NB4 (cell line): ENCODE data around the gene CAMTA1.

Experiments used
- DNase-seq: peaks from one replicate; pipeline ENCODE4 v3.0.0; 2010; ENCODE audit warnings: low read depth
- H3K4me3 ChIP-seq: one replicate; pipeline ENCODE4 v1.5.1; 2011; ENCODE audit warnings: mild to moderate bottlenecking, low read depth, low read length, moderate library complexity
- CTCF ChIP-seq: IDR thresholded peaks from one replicate; pipeline ENCODE4 v1.5.1; 2012; ENCODE audit warnings: low read depth, low read length
- MAX ChIP-seq: IDR thresholded peaks from 2 replicates; pipeline ENCODE4 v1.6.1; 2011; ENCODE audit warnings: low read depth, low read length
- MYC ChIP-seq: IDR thresholded peaks from 2 replicates; pipeline ENCODE4 v1.6.1; 2011; ENCODE audit warnings: low read depth, low read length
- POLR2A ChIP-seq: IDR thresholded peaks from 2 replicates; pipeline ENCODE4 v1.6.1; 2011; ENCODE audit warnings: mild to moderate bottlenecking; ENCODE audit not compliant: insufficient read length; ENCODE audit errors: extremely low read depth

CAMTA1 gene

GRCh38 chr1:7640350-7640749 lies 855.1 kb downstream of the CAMTA1 start:
- TF ChIP-seq POLR2A (no peak), MYC (no peak), MAX (no peak), CTCF (no peak)
- H3K4me3 ChIP-seq, result no peak overlapping the region
- no peak for DNase-seq

GRCh38 chr1:7640920-7641585 lies 855.8 kb downstream of the CAMTA1 start:
- no peak for DNase-seq
- H3K4me3 ChIP-seq, result no peak overlapping the region
- TF ChIP-seq CTCF, result no peak

GRCh38 chr1:7641587-7642417 lies 856.5 kb downstream of the CAMTA1 start:
- no peak overlapping the region for H3K4me3 ChIP-seq
- DNase-seq, result peak; percentile 39
- TF ChIP-seq CTCF, result no peak
- no peak for TF ChIP-seq MAX
- no peak for TF ChIP-seq MYC
- no peak for TF ChIP-seq POLR2A

- TF ChIP-seq POLR2A (no peak), MYC (no peak), CTCF (no peak), MAX (no peak)
- no peak for DNase-seq
- no peak overlapping the region for H3K4me3 ChIP-seq
Observed at GRCh38 chr1:7642418-7642704, 857.1 kb downstream of the CAMTA1 start.

GRCh38 chr1:7642781-7643529 lies 857.7 kb downstream of the CAMTA1 start:
- DNase-seq, result no peak
- no peak for TF ChIP-seq MAX
- no peak for TF ChIP-seq CTCF
- no peak for TF ChIP-seq MYC
- no peak for TF ChIP-seq POLR2A

More at GRCh38 chr1:7642781-7643529, 857.7 kb downstream of the CAMTA1 start:
- H3K4me3 ChIP-seq, result no peak overlapping the region
